HG02970 (cell line): ENCODE results near the gene ZNF451.
A peak's percentile ranks its signal among the peaks of the same experiment; 100 is the strongest.
"Not testable (repeated sequence)": the region's sequence is repeated elsewhere in the genome, so short reads cannot be mapped to it uniquely, and the experiment has no call there.

Source experiments
- ATAC-seq: cut with Tn5 transposase; IDR thresholded peaks from one replicate; pipeline ENCODE4 v1.9.1; 2021; ENCODE audit warnings: mild to moderate bottlenecking, moderate library complexity, moderate number of reproducible peaks; ENCODE audit not compliant: unreplicated experiment, low FRiP score

ZNF451 gene

GRCh38 chr6:57089687-57090457 lies at the start of gene ZNF451:
TSS of gene ZNF451 (plus strand) at chr6:57090188. CDS start at chr6:57090254, 66 bp downstream.
- ATAC-seq: peak; percentile 90

GRCh38 chr6:57044061-57044460 lies 45.9 kb upstream of the ZNF451 start:
- not testable (repeated sequence) for ATAC-seq

- ATAC-seq: no peak
Observed at GRCh38 chr6:57044568-57044967, 45.4 kb upstream of the ZNF451 start.

DNA sequence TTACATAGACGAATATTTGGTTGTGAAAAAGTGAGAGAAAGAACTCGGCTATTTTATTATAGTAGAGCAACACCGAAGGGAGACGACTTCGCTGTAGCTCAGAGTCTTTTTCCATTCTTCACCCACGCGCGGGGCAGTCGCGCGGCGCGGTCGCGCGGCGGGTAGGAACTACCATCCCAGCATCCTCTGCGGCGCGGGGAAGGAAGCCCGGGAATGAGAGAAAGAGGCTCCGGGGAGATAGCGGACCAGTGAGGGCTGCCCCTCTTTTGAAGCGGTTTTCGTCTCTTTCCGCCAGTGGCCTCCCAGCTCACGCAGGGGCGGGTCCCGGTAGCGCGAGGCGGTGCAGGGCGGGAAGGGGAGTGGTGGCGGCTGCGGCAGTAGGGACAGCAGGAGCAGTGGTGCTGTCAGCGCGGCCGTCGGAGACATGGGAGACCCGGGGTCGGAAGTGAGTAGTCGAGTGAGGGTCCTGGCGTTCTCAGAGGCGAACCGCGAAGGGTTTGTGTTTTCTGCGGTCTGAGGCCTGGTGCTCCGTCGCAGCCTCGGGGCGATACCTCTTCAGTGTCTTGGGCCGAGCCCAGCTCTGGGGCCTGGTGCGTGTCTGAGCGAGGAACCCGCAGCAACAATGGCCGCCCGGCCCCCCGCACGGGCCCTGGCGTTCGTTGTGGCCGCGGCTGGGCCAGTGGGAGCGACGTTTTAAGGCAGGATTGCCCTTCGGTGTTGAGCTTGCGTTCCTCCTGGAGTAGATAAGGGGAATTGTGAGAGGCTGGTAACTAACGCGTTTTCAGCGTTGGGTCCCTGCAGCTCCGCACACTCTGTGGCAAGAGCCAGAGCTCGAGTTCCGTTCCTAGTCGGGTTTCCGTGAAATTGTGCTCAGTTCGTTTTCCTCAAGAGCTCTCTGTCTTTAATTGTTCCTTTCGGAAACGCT lies 43.4 kb upstream of the ZNF451 start, which contains the start of gene KIAA1586:
TSS of gene KIAA1586 (plus strand) at position 362 of the 925 bp plus-strand sequence. CDS start at position 425, 63 bp downstream.
- ATAC-seq: peak; percentile 86

DNA sequence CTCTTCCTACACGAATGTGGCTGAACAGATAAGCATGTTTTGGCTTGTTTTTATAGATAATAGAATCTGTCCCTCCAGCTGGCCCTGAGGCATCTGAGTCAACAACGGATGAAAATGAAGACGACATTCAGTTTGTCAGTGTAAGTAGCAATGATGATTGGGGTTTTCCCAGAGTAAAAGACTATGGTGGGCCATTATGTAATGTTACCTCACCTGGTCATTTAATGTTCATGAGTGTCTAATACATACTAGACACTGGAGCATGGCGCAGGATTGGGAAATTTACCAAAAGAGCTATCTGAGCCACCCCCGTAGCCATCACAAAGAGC lies 42.8 kb upstream of the ZNF451 start:
- ATAC-seq: peak; percentile 21

DNA sequence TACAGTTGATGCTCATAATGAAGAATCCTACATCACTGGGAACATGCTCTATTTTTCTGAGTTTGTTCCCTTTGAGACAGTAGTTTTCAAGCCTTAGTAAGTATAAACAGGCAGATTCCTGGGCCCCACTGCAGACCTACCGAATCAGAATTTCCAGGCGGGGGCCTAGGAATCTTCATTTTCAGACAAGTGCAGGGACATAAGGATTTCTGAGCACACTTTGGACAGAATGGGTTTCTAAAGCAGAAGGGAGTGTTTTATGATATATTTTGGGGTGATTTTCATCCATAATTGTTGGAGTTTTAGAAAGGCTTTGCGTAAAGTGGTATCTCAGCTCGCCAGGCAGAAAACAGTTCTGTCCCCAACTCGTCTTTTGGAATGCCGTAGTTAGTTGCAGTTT lies 42.1 kb upstream of the ZNF451 start:
- ATAC-seq: not testable (repeated sequence)

DNA sequence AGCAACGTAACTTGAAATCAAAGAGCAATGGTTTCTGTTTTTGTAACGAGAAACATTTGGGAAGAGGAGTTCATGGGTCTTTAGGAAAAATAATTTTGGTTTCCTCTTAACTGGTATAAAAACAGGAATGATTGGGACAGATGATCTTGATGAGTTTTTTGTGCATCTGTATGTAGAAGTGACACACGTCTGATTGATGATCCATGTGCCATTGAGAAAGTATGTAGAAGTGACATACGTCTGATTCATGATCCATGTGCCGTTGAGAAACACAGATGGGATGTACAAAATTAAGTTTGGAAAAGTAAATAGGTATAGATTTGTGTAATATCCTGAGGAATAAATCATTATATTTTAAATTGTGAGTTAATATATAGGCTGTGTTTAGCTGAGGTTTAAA lies 41.4 kb upstream of the ZNF451 start:
- ATAC-seq: no peak

DNA sequence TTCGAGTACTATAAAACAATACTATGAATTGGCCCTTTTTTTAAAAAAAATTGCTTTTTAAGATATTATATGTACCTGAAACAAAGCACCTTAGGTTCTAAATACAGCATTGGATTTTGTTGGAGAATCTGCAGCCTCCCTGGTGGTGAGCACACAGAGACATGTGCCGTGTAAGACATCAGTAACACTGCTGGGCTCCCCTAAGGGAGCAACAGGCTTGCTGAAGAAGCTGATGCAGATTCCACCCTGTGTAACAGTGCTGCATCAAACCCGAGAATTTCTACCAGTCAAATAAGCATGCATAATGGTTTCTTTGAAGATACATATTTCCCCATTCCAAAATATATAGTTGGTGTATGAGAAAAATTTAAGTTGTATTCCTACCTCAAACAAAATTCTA lies 26.1 kb upstream of the ZNF451 start:
- no peak for ATAC-seq

- no peak for ATAC-seq
Observed at GRCh38 chr6:57064809-57065208, 25.2 kb upstream of the ZNF451 start.

DNA sequence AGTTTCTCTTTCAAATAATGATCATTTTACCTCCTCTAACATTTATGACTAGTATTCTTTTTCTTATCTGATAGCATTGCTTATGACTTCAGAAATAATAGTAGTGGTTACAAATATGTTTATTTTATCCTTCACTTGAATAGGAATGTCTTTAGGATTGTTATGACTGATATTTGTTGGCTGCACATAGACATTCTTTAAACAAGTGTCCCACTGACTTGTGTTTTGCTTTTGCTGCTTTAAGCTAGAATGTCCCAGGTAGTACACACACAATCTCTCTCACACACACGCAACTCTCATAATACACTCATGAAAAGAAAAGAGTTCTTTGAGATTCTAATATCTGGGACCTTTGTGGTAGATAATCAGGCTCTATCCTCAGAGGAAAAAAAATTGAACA lies 21.9 kb upstream of the ZNF451 start:
- ATAC-seq: no peak

- ATAC-seq: no peak
Observed at GRCh38 chr6:57069228-57069627, 20.8 kb upstream of the ZNF451 start.

GRCh38 chr6:57069920-57070331 lies 20.1 kb upstream of the ZNF451 start:
- ATAC-seq: no peak

- no peak for ATAC-seq
Observed at GRCh38 chr6:57072108-57072507, 17.9 kb upstream of the ZNF451 start.

GRCh38 chr6:57074383-57074782 lies 15.6 kb upstream of the ZNF451 start:
- no peak for ATAC-seq

DNA sequence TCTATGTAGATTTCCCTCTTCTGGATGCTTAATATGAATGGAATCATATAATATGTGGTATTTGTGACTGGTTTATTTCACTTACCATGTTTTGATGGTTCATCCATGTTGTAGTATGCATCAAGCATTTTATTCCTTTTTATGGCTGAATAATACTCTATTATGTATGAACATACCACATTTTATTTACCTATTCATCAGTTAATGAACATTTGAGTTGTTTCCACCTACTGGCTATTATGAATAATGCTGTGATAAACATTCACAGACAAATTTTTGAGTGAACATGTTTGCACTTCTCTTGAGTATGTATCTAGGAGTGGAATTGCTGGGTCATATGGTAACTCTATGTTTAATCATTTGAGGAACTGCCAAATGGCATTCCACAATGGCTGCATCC lies 14.9 kb upstream of the ZNF451 start:
- ATAC-seq: no peak

DNA sequence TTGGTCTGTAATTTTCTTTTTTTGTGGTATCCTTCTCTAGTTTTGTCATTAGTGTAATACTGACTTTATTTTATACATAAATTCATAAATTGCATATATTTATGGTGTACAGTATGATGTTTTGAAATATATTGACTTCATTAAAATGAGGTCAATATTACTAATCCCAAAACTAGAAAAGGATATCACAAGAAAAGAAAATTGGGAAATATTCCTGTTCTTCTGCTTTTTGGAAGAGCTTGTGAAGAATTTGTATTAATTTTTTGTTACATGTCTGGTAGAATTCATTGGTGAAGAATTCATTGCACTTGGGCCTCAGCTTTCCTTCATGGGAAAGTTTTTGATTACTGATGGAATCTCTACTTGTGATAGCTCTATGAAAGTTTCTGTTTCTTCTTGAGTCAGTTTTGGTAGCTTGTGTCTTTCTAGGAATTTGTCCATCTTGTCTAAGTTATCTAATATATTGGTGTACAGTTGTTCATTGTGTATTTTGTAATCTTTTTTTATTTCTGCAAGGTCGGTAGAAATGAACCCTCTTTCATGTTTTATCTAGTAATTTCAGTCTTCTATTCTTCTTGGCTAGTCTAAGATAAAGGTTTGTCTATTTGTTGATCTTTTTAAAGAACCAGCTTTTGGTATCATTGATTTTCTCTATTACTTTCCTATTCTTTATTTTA lies 11.3 kb upstream of the ZNF451 start:
- ATAC-seq: no peak

DNA sequence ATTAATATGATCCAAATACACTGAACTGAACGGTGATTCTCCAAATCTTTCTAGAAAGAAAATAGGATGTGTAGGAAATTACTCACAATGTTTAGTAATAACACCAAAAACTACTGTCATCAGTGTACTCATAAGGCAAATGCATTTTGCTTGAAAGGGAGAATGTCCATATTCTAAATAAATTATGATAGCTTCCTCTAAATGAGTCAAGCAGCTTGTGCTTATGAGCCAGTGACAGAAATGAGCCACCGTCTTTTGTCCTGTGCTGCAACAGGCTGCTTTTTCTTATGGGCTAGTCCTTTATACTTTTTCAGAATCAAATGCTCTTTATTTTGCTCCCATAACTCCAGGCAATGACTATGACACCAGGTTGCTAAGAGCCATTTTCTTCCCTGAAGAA lies 4.5 kb upstream of the ZNF451 start:
- no peak for ATAC-seq

DNA sequence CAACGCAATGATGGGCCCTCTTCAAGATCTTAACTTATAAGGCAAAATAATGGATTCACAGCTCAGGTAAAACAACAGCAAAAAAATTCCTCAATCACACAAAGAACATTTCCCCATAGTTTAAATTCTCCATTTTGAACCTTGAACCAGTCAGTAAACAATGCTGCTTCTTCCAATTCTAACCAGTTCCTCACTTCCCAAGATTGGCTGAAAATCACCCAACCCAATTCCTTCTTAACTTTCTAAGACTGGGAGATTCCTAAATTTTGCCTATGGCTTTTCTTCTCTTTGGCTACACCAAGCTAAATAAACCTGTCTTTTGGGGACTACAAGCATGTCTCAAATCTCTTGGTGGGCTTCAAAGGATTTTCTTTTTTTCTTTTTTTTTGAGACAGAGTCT lies 3.1 kb upstream of the ZNF451 start:
- no peak for ATAC-seq

DNA sequence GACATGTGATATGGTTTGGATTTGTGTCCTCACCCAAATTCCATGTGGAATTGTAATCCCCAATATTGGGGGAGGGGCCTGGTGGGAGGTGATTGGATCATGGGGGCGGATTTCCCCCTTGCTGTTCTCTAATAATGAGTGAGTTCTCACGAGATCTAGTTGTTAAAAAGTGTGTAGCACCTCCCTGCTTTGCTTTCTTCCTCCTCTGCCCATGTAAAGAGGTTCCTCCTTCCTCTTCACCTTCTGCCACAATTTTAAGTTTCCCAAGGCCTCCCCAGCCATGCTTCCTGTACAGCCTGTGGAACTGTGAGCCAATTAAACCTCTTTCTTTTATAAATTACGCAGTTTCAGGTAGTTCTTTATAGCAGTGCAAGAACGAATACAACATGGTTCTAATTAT lies 2.1 kb upstream of the ZNF451 start:
- no peak for ATAC-seq

DNA sequence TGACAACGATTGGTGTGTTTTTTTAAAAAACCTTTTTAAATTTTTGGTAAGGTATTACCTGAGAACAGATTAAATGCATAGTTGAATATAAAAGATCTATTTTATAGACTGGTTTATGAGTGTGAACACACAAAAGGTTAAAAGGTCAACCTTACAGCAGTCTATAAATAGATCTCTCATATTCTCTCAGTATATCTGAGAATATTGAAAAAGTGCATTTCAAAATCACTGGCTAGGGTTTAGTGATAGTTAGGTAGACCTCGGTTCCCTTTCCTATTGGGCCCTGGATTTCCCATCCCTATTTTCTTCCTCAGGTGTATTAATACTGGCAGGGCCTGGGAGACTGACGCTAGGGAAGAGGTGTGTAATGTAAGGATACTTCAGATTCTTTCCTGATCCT lies 723 bp upstream of the ZNF451 start:
- ATAC-seq: no peak

DNA sequence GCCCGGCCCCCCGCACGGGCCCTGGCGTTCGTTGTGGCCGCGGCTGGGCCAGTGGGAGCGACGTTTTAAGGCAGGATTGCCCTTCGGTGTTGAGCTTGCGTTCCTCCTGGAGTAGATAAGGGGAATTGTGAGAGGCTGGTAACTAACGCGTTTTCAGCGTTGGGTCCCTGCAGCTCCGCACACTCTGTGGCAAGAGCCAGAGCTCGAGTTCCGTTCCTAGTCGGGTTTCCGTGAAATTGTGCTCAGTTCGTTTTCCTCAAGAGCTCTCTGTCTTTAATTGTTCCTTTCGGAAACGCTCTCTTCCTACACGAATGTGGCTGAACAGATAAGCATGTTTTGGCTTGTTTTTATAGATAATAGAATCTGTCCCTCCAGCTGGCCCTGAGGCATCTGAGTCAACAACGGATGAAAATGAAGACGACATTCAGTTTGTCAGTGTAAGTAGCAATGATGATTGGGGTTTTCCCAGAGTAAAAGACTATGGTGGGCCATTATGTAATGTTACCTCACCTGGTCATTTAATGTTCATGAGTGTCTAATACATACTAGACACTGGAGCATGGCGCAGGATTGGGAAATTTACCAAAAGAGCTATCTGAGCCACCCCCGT lies 575 bp downstream of the ZNF451 start:
- peak; percentile 11 for ATAC-seq
